Inflammatory macrophage (primary cell): ENCODE results near the gene TMC1.
"Not testable (repeated sequence)": the region's sequence is repeated elsewhere in the genome, so short reads cannot be mapped to it uniquely, and the experiment has no call there.

Source experiments
- DNase-seq, 2 donors: peaks; one replicate each; pipeline ENCODE4 v3.0.0-alpha.2; 2020 to 2022

TMC1 gene

DNA sequence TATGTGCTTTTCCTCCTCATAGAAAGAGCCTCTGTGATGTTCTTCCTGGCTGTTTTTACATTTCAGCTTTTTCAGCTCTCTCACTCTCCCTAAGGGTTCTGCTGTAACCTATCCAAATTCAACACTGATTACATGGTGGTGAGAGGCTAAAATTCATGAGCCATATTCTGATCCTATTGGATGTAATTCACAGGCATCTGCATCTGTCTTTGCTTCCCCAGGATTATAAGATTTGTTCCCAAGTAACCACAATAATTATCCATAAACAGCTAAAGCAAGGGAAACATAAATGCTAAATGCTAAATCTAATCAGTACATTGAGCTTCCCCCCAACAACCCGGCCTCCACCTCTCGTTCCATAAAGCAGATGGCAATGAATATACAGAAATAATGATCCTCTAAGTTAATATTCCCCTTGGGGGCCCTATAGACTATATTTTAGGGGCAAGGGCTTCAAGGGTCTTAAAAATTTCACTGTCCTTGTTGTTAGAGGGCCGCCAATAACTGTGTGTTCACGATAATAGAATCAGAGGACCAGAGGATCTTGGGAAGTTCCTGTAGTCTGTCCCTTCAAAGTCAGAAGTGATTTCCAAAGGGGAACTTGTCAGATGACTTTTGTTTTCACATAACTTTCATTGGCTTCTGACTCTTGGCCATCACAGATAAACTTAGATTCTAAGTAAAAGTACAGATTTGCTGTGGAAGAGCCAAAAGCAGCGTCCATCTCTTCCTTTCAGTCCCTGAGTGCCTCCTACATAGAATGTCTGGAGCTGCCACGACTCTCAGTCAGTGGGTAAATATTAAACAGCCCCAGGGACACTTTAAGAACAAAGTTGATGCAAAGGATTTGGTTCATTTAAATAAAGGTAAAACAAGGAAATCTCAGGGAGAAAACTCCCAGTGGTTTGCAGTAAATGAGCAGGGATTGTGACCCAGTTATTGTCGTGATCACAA is 305.9 kb downstream of the TMC1 start:
- DNase-seq = no peak

DNA sequence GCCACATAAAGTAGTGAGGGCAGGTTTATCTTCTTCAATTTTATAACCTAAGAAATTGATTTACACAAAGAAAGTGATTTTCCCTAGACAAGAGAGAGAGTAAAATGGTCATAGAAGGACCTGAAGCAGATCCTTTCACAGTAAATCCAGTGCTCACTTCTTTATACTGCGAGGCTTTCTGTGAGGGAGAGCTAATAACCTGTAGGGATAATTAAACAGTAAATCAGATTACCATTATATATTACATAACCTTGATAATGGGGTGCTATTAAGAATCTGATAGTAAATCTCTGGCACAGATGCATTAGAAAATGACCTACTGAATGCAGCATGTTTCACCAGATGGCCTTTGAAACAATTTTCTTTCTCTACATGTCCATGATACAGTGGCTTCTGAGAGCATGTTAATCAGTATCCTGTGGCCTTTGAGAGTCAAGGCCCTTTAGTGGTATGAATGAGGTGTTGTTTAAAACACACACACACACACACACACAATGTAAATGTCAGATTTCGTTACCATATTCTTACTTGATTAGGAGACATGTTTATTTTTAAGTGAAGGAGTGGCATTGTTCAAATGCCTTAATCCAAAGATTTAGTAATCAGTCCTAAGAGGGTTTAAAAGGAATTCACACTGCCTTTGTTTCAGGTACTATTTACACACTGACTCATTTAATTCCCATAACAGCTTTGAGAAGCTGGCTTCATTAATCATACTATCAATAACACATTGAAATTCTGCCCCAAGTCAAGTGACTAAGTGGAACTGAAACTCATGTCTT is 306.7 kb downstream of the TMC1 start:
- no peak for DNase-seq

DNA sequence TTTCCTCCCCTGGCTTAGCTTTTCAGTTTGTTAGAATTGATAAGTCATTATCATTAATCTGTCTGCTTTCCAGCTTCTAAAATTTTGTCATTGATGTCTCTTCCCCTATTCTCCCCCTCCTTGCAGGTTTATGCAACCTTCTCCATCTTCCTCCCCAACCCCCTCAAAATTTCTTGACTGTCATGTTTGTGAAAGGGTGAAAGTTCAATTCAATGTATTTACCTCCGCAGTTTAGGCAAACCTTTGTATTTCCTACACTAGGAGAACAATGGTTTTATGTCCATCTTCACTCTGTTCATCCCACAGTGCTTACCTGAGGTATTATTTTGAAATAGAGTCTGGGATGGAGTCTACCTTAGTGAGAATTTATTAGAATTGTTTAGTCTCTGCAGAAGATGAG is 313.6 kb downstream of the TMC1 start:
- no peak for DNase-seq

DNA sequence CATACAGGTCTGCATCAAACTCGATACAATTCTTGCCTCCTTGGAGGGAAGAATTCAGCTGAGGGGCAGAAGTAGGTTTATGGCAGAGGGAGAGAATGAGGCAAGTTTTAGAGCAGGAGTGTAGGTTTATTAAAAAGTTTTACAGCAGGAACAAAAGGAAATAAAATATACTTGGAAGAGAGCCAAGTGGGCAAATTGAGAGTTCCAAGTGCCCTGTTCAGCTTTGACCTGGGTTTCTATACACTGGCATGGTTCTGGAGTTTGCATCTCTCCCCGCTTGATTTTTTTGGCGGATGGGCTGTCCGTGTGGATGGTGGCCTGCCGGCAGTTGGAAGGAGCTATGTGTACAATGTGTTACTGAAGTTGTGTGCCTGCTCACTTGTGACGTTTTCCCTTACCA is 315.4 kb downstream of the TMC1 start:
- DNase-seq = no peak

DNA sequence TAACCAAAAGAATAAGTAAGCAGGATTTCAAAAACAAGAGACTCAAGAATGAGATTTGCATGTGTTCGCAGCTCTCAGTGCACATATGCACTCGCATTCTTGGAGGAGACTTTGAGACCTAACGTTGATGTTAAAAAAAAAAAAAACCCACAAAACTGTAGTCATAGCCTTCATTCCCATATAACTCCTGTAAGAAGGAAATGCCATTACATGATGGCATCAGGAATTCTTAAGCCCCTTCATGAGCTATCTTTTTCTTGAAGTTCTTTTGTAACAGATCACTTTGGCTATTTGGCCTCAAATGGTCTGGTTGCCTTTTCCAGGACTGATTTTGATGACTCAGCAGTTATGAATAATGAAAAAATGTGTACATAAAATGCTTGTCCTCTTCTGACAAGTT is 317.7 kb downstream of the TMC1 start:
- DNase-seq = no peak

DNA sequence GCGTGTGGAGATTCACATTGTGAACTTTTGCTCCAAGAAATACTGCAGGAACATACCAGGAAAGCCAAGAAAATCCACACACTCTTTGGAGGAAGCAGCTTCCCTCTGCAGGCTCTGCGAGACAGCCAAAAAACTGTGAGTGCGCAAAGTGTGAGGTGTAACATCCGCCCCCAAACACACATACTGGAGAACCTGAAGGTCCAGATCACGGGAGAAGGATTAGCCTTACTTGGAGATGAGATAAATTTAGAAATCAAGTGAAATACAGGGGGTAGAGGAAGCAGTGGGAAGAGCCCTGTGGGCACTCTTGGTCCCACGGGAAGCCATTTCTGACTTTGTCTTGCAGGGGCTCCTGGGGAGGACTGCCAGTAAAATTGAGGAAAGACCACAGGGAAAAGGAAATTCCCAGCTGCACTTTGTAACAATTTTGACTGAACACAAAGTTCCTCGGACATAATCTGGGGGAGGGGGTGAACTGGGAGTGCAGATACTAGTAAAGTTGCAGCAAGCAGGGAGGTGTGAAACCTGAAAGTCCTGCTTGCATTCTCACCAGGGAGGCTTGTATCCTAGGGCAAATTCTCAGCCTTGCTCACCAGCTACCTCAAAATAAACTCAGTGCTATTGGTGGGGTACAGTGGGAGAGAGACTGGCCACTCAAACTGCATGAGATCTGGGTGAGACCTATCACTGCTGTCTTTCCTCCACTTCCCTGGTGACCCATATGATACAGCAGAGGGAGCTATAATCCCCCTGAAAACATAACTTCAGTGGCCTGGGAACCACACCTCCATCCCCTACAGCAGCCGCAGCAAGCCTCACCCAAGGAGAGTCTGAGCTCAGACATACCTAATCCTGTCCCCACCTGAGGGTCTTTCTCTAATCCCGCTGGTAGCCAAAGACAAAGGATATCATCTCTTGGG is 322.4 kb downstream of the TMC1 start:
- no peak for DNase-seq

DNA sequence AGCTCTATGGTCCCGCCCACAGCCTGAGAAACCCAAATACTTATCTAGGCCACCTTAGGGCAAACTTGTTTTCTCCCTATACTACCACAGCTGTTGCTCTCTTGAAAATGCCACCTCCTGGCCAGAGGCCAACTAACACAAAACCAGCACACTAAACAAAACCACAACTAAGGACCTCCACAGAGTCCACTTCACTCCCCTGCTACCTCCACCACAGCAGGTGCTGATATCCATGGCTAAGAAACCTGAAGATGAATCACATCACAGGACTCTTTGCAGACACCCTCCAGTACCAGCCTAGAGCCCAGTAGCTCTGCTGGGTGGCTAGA is 323.0 kb downstream of the TMC1 start:
- no peak for DNase-seq

DNA sequence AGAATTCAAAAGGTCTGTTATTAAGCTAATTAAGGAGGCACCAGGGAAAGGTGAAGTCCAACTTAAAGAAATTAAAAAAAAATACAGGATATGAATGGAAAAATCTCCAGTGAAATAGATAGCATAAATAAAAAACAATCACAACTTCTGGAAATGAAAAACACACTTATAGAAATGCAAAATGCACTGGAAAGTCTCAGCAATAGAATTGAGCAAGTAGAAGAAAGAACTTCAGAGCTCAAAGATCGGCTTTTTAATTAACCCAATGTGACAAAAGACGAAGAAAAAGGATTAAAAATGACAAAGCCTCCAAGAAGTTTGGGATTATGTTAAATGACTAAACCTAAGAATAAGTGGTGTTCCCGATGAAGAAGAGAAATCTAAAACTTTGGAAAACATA is 323.6 kb downstream of the TMC1 start:
- not testable (repeated sequence) for DNase-seq

DNA sequence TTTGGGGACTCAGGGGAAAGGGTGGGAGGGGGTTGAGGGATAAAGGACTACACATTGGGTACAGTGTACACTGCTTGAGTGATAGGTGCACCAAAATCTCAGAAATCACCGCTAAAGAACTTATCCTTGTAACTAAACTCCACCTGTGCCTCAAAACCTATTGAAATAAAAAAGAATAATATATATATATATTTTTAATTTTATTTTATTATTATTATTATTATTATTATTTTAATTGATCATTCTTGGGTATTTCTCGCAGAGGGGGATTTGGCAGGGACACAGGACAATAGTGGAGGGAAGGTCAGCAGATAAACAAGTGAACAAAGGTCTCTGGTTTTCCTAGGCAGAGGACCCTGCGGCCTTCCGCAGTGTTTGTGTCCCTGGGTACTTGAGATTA is 328.8 kb downstream of the TMC1 start:
- DNase-seq = not testable (repeated sequence)

DNA sequence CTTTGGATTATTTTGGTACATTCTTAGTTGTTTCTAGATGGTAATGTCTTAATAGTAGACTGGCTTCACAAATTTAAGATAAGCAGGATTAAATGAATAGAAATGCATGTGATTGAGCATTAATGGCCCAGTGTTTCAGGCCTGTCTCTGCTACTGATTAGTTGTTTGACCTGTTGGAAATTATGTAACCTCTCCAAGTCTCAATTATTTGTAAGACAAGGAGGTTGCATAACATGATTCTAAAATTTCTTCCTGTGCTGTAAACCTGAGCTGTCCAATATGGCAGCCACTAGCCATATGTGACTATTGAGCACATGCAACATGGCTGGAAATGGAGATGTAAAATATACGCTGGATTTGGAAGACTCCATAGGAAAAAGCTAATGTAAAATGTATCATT is 333.9 kb downstream of the TMC1 start:
- DNase-seq = no peak

DNA sequence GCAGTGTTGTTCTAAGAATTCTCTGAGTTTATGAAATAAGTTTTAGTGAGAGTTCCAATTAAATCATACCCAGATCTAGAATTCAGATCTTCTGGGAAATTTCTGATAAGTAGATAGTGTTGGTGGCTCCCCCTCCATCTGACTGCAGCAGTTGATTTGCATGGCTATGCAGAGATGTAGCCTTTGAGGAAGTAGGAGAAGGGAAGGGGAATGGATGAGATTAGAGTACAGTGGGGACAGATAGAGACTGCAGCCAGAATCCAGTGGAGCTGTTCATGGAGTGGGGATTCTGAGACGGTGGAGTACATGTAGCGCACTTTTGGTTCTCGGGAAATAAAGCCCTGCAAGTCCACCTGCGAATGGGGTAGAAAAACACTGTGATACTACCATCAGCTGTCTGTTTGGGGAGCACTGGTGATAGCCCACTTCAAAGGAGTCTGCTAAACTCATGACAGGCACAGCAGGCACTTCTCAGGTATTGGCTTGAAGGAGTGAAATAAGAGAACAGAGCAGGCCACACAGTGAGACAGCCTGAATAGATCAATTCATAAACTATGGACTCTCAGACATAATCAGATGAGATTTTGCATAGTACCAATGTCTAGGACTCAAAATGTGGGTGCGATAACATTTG is 334.6 kb downstream of the TMC1 start:
- no peak for DNase-seq

DNA sequence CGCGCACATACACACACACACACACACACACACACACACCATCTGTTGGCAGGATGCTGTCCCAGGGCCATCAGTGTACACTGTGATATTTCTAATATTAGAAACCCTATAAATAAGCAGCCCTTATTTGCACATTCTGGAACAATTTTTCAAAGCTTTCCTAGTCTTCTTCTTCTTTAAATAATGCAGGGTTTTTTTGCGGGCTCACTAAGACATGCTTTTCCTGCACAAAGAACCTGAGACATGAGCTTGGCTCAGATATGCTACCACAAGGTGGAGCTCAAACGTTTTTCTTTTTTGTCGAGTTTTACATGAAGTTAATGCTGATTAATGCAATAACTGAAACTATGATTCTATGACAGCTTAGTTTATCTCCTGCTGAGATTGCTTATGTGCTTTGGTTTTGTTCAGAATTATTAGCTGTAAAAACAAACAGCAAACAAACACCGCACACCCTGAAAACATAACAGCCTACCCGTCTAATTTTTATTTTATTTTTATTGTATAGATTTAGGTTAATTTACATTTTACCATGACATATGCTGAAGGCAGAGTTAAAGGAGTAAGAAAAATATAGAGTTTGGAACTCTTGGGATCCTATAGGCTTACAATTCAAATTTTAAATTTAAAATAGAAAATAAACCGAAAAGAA is 335.7 kb downstream of the TMC1 start:
- peak; percentile 65 for DNase-seq

DNA sequence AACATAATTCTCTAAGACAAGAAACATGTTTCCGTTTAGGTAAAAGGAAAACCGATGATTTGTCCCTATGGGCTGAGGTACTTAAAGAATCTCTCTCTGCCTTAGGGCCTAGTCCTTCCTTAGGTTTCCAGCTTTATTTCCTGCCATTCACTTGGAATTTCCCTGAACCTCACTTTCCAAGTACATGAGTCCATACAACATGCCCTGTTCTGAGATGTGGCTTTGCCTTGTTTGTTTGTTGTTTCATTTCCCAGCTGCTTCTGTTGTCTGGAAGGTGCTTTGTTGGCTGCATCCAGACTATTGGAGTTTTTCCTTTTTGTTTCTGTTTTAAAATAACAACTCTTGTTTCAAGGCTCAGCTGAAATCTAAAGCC is 336.2 kb downstream of the TMC1 start:
- no peak for DNase-seq

DNA sequence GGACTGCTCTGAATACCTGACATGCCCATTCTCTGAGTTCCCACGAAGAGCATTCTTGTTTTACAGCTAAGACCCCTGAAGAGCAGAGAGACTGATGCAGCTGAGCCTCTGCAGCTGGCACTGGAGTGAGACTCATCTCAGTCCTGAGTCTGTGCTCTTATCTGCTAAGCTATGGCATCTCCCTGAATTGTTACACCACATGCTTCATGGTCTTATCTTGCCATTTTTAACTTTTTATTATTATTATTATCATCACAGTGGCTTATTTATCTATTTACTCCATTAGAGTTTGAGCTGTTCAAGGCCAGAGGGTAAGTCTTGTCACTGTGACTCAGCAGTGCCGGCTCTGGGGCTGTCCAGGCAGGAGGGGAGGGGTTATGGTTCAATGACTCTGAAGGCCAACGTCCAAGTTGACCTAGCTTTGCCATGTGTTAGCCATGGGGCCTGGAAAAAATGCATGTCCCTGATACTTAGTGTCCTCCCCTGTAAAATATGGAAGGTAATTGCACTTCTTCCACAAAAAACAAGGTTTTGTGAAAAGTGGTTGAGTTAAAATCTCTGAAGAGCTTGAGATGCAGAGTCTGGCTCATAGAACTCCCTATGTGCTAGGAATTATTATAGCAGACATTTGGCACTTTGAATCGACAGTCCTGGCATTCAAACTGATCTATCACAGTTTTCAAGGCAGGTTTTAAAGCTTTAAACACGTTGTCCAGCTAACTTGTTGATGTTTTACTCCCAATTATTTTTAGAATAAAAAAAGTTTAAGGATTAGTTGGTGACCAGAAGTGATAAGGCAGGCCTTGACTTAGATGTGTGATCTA is 336.9 kb downstream of the TMC1 start:
- DNase-seq = peak in 1 of 2 donors; percentile 14

DNA sequence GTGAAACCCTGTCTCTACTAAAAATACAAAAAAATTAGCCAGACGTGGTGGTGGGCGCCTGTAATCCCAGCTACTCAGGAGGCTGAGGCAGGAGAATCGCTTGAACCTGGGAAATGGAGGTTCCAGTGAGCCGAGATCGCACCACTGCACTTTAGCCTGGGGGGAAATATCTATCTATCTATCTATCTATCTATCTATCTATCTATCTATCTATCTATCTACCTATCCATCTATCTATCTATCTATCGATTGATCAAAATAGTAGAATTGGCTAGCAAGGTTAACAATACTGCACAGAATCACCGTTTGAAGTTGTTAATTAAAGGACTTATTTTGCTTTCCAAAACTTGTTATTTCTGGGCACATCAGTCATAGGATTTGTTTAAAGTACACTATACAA is 341.4 kb downstream of the TMC1 start:
- DNase-seq = not testable (repeated sequence)

DNA sequence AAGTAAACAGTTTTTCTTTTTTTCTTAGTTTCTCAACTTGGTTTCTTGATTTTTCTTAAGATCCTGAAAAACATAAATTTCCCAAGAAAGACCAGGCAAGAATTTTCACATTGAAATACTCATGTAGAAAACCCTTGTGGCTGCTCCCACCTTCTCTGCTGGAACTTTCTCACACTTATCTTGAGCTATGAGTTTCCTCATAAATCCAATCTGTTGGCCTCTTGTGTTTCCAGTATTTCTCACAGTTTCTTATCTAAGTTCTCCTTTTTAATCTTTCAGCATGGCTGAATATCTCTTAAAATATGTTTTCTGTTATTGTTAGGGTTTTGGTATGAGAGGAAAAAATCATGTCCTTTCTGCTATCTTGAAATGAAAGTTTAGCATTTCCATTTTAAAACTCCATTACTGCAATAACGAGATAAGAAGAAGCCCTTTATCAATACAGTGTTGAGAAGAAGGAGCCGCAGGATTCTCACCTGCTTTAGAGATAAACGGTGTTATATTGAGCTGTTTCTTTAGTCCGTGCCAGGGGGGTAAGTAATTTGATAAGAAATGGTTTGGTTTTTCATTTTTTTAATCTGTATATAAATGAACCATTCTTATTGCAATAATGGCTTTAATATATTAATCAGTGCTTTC is 342.2 kb downstream of the TMC1 start:
- DNase-seq = no peak

DNA sequence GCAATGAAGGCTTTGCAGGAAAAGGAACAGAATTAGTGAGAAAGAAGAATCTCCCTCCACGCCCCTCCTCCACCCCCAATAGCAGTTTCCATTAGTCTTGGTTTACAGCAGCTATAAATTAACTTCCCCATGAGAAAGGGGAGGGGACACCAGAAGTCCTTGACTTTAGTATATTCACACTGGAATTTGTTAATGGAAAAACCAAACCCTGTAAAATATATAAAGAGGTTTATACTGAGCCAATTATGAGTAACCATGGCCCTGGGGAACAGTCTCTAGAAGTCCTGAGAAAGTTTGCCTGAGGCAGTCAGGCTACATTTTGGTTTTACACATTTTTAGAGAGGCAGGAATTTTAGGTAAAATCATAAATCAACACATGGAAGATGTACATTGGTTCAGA is 342.9 kb downstream of the TMC1 start:
- DNase-seq = no peak

DNA sequence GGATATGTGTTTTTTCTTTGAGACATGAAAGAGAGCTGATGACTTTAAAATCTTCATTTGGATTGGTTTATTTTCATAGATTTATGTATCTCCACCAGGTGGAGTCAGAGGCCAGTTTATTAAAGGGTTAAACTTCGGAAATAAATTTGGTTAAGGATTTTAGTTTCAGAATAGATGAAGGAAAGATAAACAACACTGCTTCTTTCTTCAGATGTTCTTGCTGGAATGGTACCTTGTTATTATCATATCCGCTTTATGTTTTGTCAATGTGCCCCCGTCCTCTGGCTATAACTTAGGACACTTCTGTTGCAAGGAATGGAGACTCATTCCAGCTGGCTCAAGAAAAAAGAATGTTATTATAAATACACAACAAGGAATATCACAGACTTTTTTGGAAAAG is 350.3 kb downstream of the TMC1 start:
- peak in 1 of 2 donors; percentile 12 for DNase-seq

DNA sequence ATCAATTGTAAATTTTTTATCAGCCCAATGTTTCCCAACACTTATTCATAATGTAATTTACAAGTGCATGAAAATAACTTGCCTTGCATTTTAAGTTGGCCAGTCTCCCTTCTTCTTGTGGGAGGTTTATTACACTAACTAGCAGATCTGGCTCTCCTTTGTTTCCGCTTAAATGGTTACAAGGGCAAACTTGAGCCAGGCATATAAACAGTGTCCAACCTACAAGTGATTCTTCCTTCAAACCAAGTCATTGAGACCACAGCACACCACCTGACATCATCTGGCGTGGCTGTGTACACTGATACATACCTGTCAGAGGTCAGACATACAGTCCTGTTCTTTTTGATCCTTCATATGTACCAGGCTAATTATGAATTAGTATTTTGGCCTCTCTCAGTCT is 351.3 kb downstream of the TMC1 start:
- DNase-seq = no peak

DNA sequence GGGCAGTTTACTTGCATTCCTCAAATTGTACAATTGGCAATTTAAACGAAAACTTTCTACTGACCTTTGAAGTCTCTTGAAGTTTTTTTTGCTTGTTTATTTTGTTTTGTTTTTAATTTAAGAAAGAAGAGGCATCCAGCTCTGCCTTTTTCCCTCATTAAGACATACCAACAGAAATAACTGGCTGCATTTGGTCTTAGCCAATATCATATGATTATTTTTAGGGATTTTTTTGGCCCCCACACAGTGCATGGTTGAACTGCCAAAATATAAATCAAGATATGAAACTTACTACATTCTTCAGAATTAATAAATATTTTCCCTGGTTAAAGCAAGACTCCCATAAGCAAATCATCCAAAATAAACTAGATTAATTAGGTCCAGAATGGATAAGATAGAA is 352.0 kb downstream of the TMC1 start:
- no peak for DNase-seq

DNA sequence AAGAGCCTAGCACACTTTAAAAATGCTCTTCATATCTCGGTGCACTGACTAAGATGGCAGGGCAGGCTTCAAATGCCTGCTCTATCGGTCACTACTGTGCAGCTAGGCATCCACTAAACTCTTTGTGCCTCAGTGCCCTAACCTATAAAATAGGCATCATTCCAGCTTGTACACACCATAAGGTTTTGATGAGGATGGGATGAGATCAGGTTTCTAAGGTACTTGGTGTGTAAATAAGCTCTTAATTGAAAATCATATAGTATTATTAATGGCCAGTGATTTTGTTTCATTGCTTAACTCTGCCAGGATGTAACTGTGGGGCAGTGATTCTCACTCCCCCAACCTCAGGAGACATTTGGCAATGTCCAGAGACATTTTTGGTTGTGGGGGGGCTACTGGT is 352.9 kb downstream of the TMC1 start:
- DNase-seq = no peak
